ENCODE data around the gene TBC1D25. TPM values are rescaled to one million over a fixed set of nuclear protein-coding genes. Genes with fewer than 3 reads are reported as not detected.

The TBC1D25 gene
- total RNA-seq, 1 donor from 2014 or later = 16.4 TPM

DNA sequence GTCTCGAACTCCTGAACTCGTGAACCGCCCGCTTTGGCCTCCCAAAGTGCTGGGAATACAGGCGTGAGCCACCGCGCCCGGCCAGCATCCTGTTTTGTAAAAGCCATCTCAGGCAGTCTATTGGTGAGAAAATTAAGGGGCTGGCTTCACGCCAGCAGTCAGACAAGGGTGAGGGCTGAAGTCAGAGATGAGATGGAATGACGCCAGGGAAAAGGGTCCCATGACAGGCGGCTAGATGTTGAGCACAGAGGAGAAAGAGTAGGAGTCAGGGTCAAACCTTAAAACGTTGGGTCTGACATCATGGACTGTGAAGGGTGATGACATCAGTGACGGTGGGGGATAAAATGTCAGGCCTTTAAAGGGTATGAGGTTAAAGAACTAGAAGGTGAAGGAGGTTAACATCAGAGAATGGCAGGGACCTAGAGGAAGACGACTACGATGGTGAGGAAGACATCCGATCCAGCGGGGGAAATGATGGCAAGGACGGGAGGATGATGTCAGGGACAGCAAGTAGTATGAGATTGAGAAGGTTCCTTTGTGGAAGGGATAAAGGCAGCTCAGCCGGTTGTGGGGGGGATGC lies 34.3 kb downstream of the TBC1D25 start:
- Mint-ChIP-seq H3K4me1 (ENCODE audit: unreplicated experiment) (peaks cover 10% of the 10 kb centered on the region), H3K9me3 (ENCODE audit: unreplicated experiment) (no peaks in the 10 kb centered on the region), H3K36me3 (ENCODE audit: unreplicated experiment) (peaks cover 23% of the 10 kb centered on the region), H3K27ac (ENCODE audit: unreplicated experiment) (peak overlapping the region; percentile 99), H3K4me3 (ENCODE audit: unreplicated experiment) (peak overlapping the region; percentile 97), H3K27me3 (ENCODE audit: unreplicated experiment) (no peaks in the 10 kb centered on the region)
- TF ChIP-seq, protein P1, sequence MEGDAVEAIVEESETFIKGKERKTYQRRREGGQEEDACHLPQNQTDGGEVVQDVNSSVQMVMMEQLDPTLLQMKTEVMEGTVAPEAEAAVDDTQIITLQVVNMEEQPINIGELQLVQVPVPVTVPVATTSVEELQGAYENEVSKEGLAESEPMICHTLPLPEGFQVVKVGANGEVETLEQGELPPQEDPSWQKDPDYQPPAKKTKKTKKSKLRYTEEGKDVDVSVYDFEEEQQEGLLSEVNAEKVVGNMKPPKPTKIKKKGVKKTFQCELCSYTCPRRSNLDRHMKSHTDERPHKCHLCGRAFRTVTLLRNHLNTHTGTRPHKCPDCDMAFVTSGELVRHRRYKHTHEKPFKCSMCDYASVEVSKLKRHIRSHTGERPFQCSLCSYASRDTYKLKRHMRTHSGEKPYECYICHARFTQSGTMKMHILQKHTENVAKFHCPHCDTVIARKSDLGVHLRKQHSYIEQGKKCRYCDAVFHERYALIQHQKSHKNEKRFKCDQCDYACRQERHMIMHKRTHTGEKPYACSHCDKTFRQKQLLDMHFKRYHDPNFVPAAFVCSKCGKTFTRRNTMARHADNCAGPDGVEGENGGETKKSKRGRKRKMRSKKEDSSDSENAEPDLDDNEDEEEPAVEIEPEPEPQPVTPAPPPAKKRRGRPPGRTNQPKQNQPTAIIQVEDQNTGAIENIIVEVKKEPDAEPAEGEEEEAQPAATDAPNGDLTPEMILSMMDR (IDR thresholded peaks at IDR 0.05) = no peak
- no peak for DNase-seq (ENCODE audit: extremely low spot score, unreplicated experiment)

GRCh38 chrX:48574270-48575266 lies 35.1 kb downstream of the TBC1D25 start, which contains the start of gene RBM3:
RBM3 (plus strand) TSS chrX:48574484; CDS start chrX:48575181, 697 bp downstream.
- no peaks in the 10 kb centered on the region for H3K27me3 Mint-ChIP-seq (ENCODE audit: unreplicated experiment)

GRCh38 chrX:48575642-48576041 lies 36.1 kb downstream of the TBC1D25 start:
- TF ChIP-seq, protein P1 (IDR thresholded peaks at IDR 0.05) = no peak
- no peaks in the 10 kb centered on the region for H3K27me3 Mint-ChIP-seq (ENCODE audit: unreplicated experiment)
- H3K27ac Mint-ChIP-seq (ENCODE audit: unreplicated experiment) = peak overlapping the region; percentile 52
- H3K4me1 Mint-ChIP-seq (ENCODE audit: unreplicated experiment) = peaks cover 10% of the 10 kb centered on the region
- H3K36me3 Mint-ChIP-seq (ENCODE audit: unreplicated experiment) = peaks cover 28% of the 10 kb centered on the region
- H3K9me3 Mint-ChIP-seq (ENCODE audit: unreplicated experiment) = peaks cover 3% of the 10 kb centered on the region
- H3K4me3 Mint-ChIP-seq (ENCODE audit: unreplicated experiment) = peak overlapping the region; percentile 97
- DNase-seq (ENCODE audit: extremely low spot score, unreplicated experiment) = no peak

More at GRCh38 chrX:48574270-48575266, 35.1 kb downstream of the TBC1D25 start, which contains the start of gene RBM3:
- TF ChIP-seq, protein P1 (IDR thresholded peaks at IDR 0.05) = peak; percentile 50
- Mint-ChIP-seq H3K4me1 (ENCODE audit: unreplicated experiment) (peaks cover 10% of the 10 kb centered on the region), H3K4me3 (ENCODE audit: unreplicated experiment) (peak within 1 kb of the TSS; percentile 97), H3K36me3 (ENCODE audit: unreplicated experiment) (peaks cover 26% of the 10 kb centered on the region), H3K27ac (ENCODE audit: unreplicated experiment) (peak within 1 kb of the TSS; percentile 99), H3K9me3 (ENCODE audit: unreplicated experiment) (no peaks in the 10 kb centered on the region)
- DNase-seq (ENCODE audit: extremely low spot score, unreplicated experiment) = peak; percentile 95

DNA sequence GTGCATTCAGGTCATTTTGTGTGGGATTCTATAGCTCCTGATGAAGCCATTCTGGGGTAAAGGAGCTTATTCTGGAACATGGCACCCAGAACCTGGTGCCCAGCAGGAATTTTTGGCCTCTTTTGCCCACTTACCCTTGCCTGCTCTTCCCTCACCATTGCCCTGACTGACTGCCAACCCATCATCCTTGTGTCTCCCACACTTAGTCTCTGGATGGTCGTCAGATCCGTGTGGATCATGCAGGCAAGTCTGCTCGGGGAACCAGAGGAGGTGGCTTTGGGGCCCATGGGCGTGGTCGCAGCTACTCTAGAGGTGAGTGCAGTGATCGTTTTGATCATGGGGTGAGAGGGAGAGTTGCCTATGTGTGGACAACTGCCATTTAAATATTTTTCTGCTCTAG lies 36.6 kb downstream of the TBC1D25 start:
- TF ChIP-seq, protein P1 (IDR thresholded peaks at IDR 0.05) = no peak
- Mint-ChIP-seq H3K9me3 (ENCODE audit: unreplicated experiment) (peaks cover 3% of the 10 kb centered on the region), H3K4me3 (ENCODE audit: unreplicated experiment) (peak overlapping the region; percentile 97), H3K36me3 (ENCODE audit: unreplicated experiment) (peaks cover 28% of the 10 kb centered on the region), H3K4me1 (ENCODE audit: unreplicated experiment) (peaks cover 10% of the 10 kb centered on the region), H3K27me3 (ENCODE audit: unreplicated experiment) (no peaks in the 10 kb centered on the region), H3K27ac (ENCODE audit: unreplicated experiment) (no peak overlapping the region)
- DNase-seq (ENCODE audit: extremely low spot score, unreplicated experiment) = no peak
